ENCODE results near the gene DOCK9. TPM values are rescaled to one million over a fixed set of nuclear protein-coding genes. Genes with fewer than 3 reads are reported as not detected.

Gene DOCK9
- total RNA-seq, 2 donors from 2014 or later: 107 to 117 TPM

DNA sequence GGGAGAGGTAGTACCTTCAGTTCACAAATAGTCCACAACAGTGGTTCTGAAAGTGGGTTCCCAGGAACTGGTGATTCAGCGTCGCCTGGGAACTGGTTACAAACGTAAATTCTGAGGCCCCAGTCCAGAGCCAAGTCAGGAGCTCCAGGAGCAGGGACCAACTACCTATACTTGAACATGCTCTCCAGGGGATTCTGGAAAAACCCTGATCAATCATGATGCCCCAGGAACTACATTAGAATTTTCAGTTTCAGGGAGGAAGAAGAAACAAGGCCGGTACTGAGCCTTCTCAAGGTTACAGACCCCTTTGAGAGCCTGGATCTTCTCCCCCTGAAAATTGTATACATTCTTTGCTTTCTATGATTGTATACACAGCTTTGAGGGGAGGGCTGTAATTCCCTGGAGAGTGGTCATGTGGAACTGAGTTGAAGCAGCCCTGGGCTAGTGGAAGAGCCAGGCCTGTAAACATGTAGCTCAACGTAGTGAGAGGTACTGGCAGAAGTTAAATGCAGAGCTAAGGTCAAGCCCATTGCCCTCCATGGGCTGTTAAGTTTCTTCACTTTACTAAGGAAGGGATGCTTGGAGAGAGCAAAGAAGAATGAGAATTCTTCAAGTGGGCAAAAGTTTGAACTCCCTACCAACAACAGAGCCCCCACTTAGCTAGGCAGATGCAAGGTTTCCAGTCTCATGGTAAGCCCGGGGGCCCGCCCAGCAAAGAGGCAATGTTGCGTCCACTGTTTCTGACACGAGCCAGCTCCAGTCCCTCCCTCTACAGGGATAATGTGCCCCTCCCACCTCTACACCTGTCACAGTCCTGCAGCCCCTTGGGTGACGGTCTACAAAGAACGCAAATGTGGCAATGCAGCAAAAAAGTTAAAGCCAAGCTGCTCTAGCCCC, 17.0 kb downstream of the DOCK9 start:
- H3K9me3 ChIP-seq: no peaks in the 10 kb centered on the region
- WGBS: 87% methylated on average over 11 of the region's 11 CpGs

GRCh38 chr13:98959786-98960605, 17.9 kb downstream of the DOCK9 start:
- Histone ChIP-seq H3K36me3 (no peaks in the 10 kb centered on the region), H3K27ac (no peak overlapping the region), H3K27me3 (replicated peaks; ENCODE audit: insufficient read depth) (no peaks in the 10 kb centered on the region), H3K4me3 (no peak overlapping the region), H3K9me3 (no peaks in the 10 kb centered on the region), H3K4me1 (replicated peaks) (no peaks in the 10 kb centered on the region)
- DNase-seq (ENCODE audit: low spot score): no peak
- TF ChIP-seq POLR2A (IDR thresholded peaks at IDR 0.05): no peak
- TF ChIP-seq POLR2AphosphoS5 (IDR thresholded peaks at IDR 0.05): peak; percentile 48
- WGBS: 82% methylated on average over 14 of the region's 14 CpGs
- intact Hi-C loops (cut with DNase I): no loop called here

More for the DNA sequence above, 17.0 kb downstream of the DOCK9 start:
- no peak overlapping the region for H3K4me3 ChIP-seq
- TF ChIP-seq, protein P1, sequence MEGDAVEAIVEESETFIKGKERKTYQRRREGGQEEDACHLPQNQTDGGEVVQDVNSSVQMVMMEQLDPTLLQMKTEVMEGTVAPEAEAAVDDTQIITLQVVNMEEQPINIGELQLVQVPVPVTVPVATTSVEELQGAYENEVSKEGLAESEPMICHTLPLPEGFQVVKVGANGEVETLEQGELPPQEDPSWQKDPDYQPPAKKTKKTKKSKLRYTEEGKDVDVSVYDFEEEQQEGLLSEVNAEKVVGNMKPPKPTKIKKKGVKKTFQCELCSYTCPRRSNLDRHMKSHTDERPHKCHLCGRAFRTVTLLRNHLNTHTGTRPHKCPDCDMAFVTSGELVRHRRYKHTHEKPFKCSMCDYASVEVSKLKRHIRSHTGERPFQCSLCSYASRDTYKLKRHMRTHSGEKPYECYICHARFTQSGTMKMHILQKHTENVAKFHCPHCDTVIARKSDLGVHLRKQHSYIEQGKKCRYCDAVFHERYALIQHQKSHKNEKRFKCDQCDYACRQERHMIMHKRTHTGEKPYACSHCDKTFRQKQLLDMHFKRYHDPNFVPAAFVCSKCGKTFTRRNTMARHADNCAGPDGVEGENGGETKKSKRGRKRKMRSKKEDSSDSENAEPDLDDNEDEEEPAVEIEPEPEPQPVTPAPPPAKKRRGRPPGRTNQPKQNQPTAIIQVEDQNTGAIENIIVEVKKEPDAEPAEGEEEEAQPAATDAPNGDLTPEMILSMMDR (IDR thresholded peaks at IDR 0.05): no peak
- TF ChIP-seq POLR2A (IDR thresholded peaks at IDR 0.05): no peak
- no peak for TF ChIP-seq POLR2AphosphoS5 (IDR thresholded peaks at IDR 0.05)
- no peak overlapping the region for H3K27ac ChIP-seq
- no peaks in the 10 kb centered on the region for H3K36me3 ChIP-seq
- no peak for DNase-seq (ENCODE audit: low spot score)
- H3K4me1 ChIP-seq (replicated peaks): no peaks in the 10 kb centered on the region
- intact Hi-C loops (cut with DNase I): no loop called here
- H3K27me3 ChIP-seq (replicated peaks; ENCODE audit: insufficient read depth): no peaks in the 10 kb centered on the region

- intact Hi-C loops (cut with DNase I): no loop called here
- Histone ChIP-seq H3K27me3 (replicated peaks; ENCODE audit: insufficient read depth) (no peaks in the 10 kb centered on the region), H3K36me3 (no peaks in the 10 kb centered on the region), H3K27ac (no peak overlapping the region), H3K9me3 (no peaks in the 10 kb centered on the region), H3K4me3 (no peak overlapping the region), H3K4me1 (replicated peaks) (no peaks in the 10 kb centered on the region)
- 55% methylated on average over 2 of the region's 2 CpGs for WGBS
- no peak for DNase-seq (ENCODE audit: low spot score)
- TF ChIP-seq, protein P1 (IDR thresholded peaks at IDR 0.05): no peak
- no peak for TF ChIP-seq POLR2AphosphoS5 (IDR thresholded peaks at IDR 0.05)
- no peak for TF ChIP-seq POLR2A (IDR thresholded peaks at IDR 0.05)
These were observed 18.6 kb downstream of the DOCK9 start for GRCh38 chr13:98959291-98959690.

DNA sequence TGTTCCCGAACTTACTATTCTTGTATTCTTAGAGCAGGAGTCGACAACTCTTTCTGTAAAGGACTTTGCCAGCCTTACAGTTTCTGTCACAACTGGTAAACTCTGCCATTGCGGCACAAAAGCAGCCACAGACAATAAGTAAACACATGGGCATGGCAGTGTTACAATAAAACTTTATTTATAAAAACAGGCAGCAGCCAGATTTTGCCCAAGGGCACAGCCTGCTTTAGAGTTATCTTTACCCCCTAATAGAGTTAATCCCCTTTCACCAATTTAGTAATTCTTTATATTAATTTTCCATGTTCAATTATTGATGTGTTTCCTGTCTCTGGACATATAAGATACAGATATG, 19.4 kb downstream of the DOCK9 start:
- Histone ChIP-seq H3K27ac (no peak overlapping the region), H3K36me3 (no peaks in the 10 kb centered on the region), H3K27me3 (replicated peaks; ENCODE audit: insufficient read depth) (no peaks in the 10 kb centered on the region), H3K4me1 (replicated peaks) (no peaks in the 10 kb centered on the region), H3K9me3 (no peaks in the 10 kb centered on the region), H3K4me3 (no peak overlapping the region)
- WGBS: 92% methylated on average over 3 of the region's 3 CpGs
- TF ChIP-seq, protein P1 (IDR thresholded peaks at IDR 0.05): no peak
- intact Hi-C loops (cut with DNase I): no loop called here
- no peak for DNase-seq (ENCODE audit: low spot score)

DNA sequence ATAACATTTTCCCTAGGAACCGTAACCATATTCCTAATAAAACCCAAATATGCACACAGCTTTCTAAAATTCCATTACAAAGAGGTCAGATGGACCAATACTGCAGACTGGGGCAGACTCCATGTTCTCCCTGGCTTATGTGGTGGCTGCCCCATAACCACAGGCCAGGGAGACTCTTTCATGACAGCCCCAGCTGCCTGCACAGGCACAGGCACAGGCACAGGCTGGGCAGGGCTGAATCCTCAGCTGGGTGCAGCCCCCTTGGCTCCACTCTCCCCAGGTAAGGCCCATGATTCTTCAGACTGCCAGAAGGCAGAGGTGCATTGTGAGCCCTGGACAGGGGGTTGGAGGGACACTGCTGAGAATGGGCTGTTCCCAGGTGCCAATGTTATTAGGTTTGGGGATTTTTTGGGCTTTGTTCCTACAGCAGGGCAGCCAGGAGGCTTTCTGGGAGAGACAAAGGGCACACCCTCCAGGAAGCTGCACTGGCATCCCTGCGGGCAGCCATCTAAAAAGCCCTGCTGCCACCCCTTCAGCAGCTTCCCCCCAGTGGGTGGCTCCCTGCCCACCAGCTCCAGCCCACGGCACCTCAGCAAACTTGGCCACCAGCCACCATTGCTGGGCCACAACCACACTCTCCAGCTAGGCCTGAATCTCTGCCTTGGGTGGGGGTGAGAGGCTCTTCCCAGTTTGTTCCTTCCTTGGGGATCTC, 20.0 kb downstream of the DOCK9 start:
- WGBS: 74% methylated on average over 3 of the region's 3 CpGs
- Histone ChIP-seq H3K36me3 (no peaks in the 10 kb centered on the region), H3K9me3 (no peaks in the 10 kb centered on the region), H3K27me3 (replicated peaks; ENCODE audit: insufficient read depth) (no peaks in the 10 kb centered on the region), H3K4me1 (replicated peaks) (no peaks in the 10 kb centered on the region), H3K4me3 (no peak overlapping the region), H3K27ac (no peak overlapping the region)
- intact Hi-C loops (cut with DNase I): no loop called here
- TF ChIP-seq, protein P1 (IDR thresholded peaks at IDR 0.05): no peak
- TF ChIP-seq POLR2A (IDR thresholded peaks at IDR 0.05) (no peak), POLR2AphosphoS5 (IDR thresholded peaks at IDR 0.05) (no peak)
- DNase-seq (ENCODE audit: low spot score): no peak

All from prostate gland (tissue), 2 donors.